ENCODE data around the gene CADM2.

- TF ChIP-seq CTCF (conservative IDR thresholded peaks at IDR 0.05; ENCODE audit: low read depth, low read length) (no peak), EZH2phosphoT487 (IDR thresholded peaks at IDR 0.05; ENCODE audit: borderline replicate concordance, low read length) (no peak), EZH2 (IDR thresholded peaks at IDR 0.05; ENCODE audit: low read length, unreplicated experiment) (no peak)
Measured at GRCh38 chr3:85502148-85502875, 543.5 kb downstream of the CADM2 start.
